HUES6 (cell line): ENCODE data around the gene CRACDL.

Experiments used
- H3K27ac ChIP-seq: 2 replicates; pipeline ENCODE4 v1.7.0; 2013; ENCODE audit warnings: low read depth, mild to moderate bottlenecking, low read length, inconsistent platforms
- H3K27me3 ChIP-seq: 2 replicates; pipeline ENCODE4 v1.6.1; 2013; ENCODE audit warnings: low read length; ENCODE audit not compliant: control insufficient read depth, insufficient read depth
- H3K36me3 ChIP-seq: 2 replicates; pipeline ENCODE4 v1.6.1; 2013; ENCODE audit warnings: low read length; ENCODE audit not compliant: control insufficient read depth, insufficient read depth
- H3K4me1 ChIP-seq: 2 replicates; pipeline ENCODE4 v1.6.1; 2013; ENCODE audit warnings: low read length; ENCODE audit not compliant: control insufficient read depth, insufficient read depth
- H3K4me3 ChIP-seq: 2 replicates; pipeline ENCODE4 v1.5.1; 2013; ENCODE audit warnings: low read depth, low read length
- H3K9ac ChIP-seq: one replicate; pipeline ENCODE4 v1.6.1; 2013; ENCODE audit warnings: mild to moderate bottlenecking, low read length
- H3K9me3 ChIP-seq: 2 replicates; pipeline ENCODE4 v1.6.1; 2013; ENCODE audit warnings: low read depth, low read length; ENCODE audit not compliant: control insufficient read depth, insufficient read depth

The CRACDL gene

GRCh38 chr2:98827625-98828368 is 108.2 kb downstream of the CRACDL start:
- no peaks in the 10 kb centered on the region for H3K4me1 ChIP-seq
- H3K36me3 ChIP-seq = no peaks in the 10 kb centered on the region
- peaks cover 34% of the 10 kb centered on the region for H3K27me3 ChIP-seq
- no peak overlapping the region for H3K9ac ChIP-seq
- no peak overlapping the region for H3K27ac ChIP-seq
- no peaks in the 10 kb centered on the region for H3K9me3 ChIP-seq
- H3K4me3 ChIP-seq = no peak overlapping the region

GRCh38 chr2:98826856-98827255 is 109.2 kb downstream of the CRACDL start:
- H3K27ac ChIP-seq = no peak overlapping the region
- no peak overlapping the region for H3K4me3 ChIP-seq

GRCh38 chr2:98825858-98826257 is 110.2 kb downstream of the CRACDL start:
- Histone ChIP-seq H3K9ac (no peak overlapping the region), H3K27ac (no peak overlapping the region), H3K9me3 (peaks cover 2% of the 10 kb centered on the region; the same call in 1 of the 2 replicates), H3K36me3 (no peaks in the 10 kb centered on the region), H3K27me3 (peaks cover 53% of the 10 kb centered on the region), H3K4me1 (no peaks in the 10 kb centered on the region), H3K4me3 (no peak overlapping the region)

More at GRCh38 chr2:98826856-98827255, 109.2 kb downstream of the CRACDL start:
- Histone ChIP-seq H3K27me3 (peaks cover 43% of the 10 kb centered on the region), H3K36me3 (no peaks in the 10 kb centered on the region), H3K4me1 (no peaks in the 10 kb centered on the region), H3K9me3 (peaks cover 2% of the 10 kb centered on the region; the same call in 1 of the 2 replicates), H3K9ac (no peak overlapping the region)

GRCh38 chr2:98825404-98825803 is 110.6 kb downstream of the CRACDL start:
- Histone ChIP-seq H3K9ac (no peak overlapping the region), H3K9me3 (peaks cover 2% of the 10 kb centered on the region; the same call in 1 of the 2 replicates), H3K27me3 (peaks cover 58% of the 10 kb centered on the region), H3K27ac (no peak overlapping the region), H3K36me3 (no peaks in the 10 kb centered on the region), H3K4me1 (no peaks in the 10 kb centered on the region), H3K4me3 (no peak overlapping the region)

GRCh38 chr2:98825020-98825350 is 111.0 kb downstream of the CRACDL start:
- H3K4me1 ChIP-seq = no peaks in the 10 kb centered on the region
- no peak overlapping the region for H3K27ac ChIP-seq
- no peak overlapping the region for H3K4me3 ChIP-seq
- H3K9me3 ChIP-seq = peaks cover 2% of the 10 kb centered on the region; the same call in 1 of the 2 replicates
- H3K27me3 ChIP-seq = peaks cover 58% of the 10 kb centered on the region
- no peaks in the 10 kb centered on the region for H3K36me3 ChIP-seq
- H3K9ac ChIP-seq = no peak overlapping the region

- Histone ChIP-seq H3K27ac (no peak overlapping the region), H3K4me1 (no peaks in the 10 kb centered on the region), H3K36me3 (no peaks in the 10 kb centered on the region), H3K9me3 (peaks cover 2% of the 10 kb centered on the region; the same call in 1 of the 2 replicates), H3K4me3 (no peak overlapping the region), H3K9ac (no peak overlapping the region), H3K27me3 (peaks cover 58% of the 10 kb centered on the region)
These were observed 111.6 kb downstream of the CRACDL start for GRCh38 chr2:98824256-98825019.

- Histone ChIP-seq H3K4me3 (peak overlapping the region; percentile 59), H3K27ac (no peak overlapping the region), H3K36me3 (no peaks in the 10 kb centered on the region), H3K4me1 (no peaks in the 10 kb centered on the region), H3K9me3 (peaks cover 2% of the 10 kb centered on the region; the same call in 1 of the 2 replicates), H3K27me3 (peaks cover 58% of the 10 kb centered on the region), H3K9ac (no peak overlapping the region)
These were observed 112.5 kb downstream of the CRACDL start for GRCh38 chr2:98823196-98824170.

- Histone ChIP-seq H3K27ac (no peak overlapping the region), H3K9me3 (peaks cover 2% of the 10 kb centered on the region; the same call in 1 of the 2 replicates), H3K27me3 (peaks cover 58% of the 10 kb centered on the region), H3K4me3 (peak overlapping the region; percentile 59), H3K36me3 (no peaks in the 10 kb centered on the region), H3K9ac (no peak overlapping the region), H3K4me1 (no peaks in the 10 kb centered on the region)
These were observed 113.5 kb downstream of the CRACDL start for GRCh38 chr2:98822301-98823164.

- Histone ChIP-seq H3K9ac (no peak overlapping the region), H3K36me3 (no peaks in the 10 kb centered on the region), H3K4me1 (no peaks in the 10 kb centered on the region), H3K27ac (no peak overlapping the region), H3K27me3 (peaks cover 58% of the 10 kb centered on the region), H3K4me3 (no peak overlapping the region), H3K9me3 (peaks cover 2% of the 10 kb centered on the region; the same call in 1 of the 2 replicates)
These were observed 114.3 kb downstream of the CRACDL start for GRCh38 chr2:98821629-98822135.
